GM20431 (cell line): ENCODE results near the gene POC5.

Experiments used
- in situ Hi-C: fragments of 300-500 bp; cut with MseI, MboI; formaldehyde crosslinking; loops from one replicate; pipeline ENCODE4 v1.15.0; 2020; ENCODE audit warnings: low sequenced_read_pairs; ENCODE audit not compliant: unreplicated experiment

The POC5 gene

GRCh38 chr5:75707911-75708509, 9.2 kb downstream of the POC5 start:
- in situ Hi-C loops = no loop called here

GRCh38 chr5:75706775-75707174, 10.5 kb downstream of the POC5 start:
- in situ Hi-C loops = no loop called here

DNA sequence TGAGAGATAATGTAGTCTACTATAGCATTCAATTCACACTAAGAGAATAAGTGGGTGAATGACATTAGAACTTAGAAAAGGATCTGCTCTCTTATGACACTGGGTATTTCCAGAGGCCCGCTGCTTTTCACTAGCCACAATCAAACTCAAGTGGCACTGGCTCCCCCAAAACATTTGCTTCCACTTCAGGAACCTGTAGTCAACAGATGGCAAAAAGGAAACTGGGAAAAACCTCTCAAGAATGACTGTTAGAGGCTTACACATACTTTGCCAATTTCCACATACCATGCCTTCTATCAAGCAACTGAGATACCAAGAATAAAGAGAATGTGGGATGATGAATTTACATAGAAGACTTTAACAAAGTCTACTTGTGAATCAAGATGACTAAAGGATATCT, 11.2 kb downstream of the POC5 start:
- in situ Hi-C loops = no loop called here

GRCh38 chr5:75701856-75702255, 15.4 kb downstream of the POC5 start:
- in situ Hi-C loops = no loop called here

DNA sequence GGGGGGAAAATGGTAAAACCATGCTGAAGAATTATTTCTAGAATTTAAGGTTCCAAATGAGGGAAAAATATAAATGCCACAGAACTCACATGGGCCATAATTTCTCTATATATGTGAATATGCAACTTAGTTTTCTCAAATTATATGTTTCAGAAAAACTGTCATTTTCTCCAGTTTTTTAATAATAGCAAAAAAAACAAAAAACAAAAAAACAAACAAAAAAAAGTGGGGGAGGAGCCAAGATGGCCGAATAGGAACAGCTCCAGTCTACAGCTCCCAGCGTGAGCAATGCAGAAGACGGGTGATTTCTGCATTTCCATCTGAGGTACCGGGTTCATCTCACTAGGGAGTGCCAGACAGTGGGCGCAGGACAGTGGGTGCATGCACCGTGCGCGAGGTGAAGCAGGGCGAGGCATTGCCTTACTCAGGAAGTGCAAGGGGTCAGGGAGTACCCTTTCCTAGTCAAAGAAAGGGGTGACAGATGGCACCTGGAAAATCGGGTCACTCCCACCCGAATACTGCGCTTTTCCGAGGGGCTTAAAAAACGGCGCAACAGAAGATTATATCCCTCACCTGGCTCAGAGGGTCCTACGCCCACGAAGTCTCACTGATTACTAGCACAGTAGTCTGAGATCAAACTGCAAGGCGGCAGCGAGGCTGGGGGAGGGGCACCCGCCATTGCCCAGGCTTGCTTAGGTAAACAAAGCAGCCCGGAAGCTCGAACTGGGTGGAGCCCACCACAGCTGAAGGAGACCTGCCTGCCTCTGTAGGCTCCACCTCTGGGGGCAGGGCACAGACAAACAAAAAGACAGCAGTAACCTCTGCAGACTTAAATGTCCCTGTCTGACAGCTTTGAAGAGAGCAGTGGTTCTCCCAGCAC, 21.5 kb downstream of the POC5 start:
- in situ Hi-C loops = loop anchor here (25.0 kb wide), 2 partner anchors 333 to 458 kb away; partner anchors contain the start of gene ANKRD31

GRCh38 chr5:75694781-75695180, 22.5 kb downstream of the POC5 start:
- in situ Hi-C loops = loop anchor here (25.0 kb wide), 2 partner anchors 332 to 457 kb away; partner anchors contain the start of gene ANKRD31

- in situ Hi-C loops = loop anchor here (25.0 kb wide), 2 partner anchors 328 to 453 kb away; partner anchors contain the start of gene ANKRD31
Observed at GRCh38 chr5:75690669-75691068, 26.6 kb downstream of the POC5 start.

GRCh38 chr5:75686480-75686879, 30.8 kb downstream of the POC5 start:
- in situ Hi-C loops = loop anchor here (25.0 kb wide), 2 partner anchors 324 to 449 kb away; partner anchors contain the start of gene ANKRD31

DNA sequence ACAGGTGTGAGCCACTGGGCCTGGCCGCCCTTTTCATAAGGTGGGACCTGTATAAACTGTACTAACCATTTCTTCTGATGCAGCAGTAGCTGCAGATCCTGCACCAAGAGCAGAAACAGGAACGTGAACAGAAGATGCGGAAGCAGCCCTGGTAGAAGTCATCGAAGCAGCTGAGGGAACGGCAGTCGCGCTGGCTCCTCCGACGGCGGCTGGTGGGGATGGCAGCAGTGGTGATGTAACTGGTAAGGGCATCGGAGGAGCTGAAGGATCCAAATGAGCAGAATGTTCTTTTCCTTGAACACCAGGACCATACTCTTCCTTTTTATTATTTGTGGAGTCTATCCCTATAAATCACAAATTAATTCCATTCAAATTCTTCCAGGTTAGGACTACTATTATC, 32.1 kb downstream of the POC5 start:
- in situ Hi-C loops = loop anchor here (25.0 kb wide), 2 partner anchors 323 to 448 kb away; partner anchors contain the start of gene ANKRD31

GRCh38 chr5:75681125-75681830, 36.0 kb downstream of the POC5 start:
- in situ Hi-C loops = loop anchor here (25.0 kb wide), 2 partner anchors 319 to 444 kb away; partner anchors contain the start of gene ANKRD31

DNA sequence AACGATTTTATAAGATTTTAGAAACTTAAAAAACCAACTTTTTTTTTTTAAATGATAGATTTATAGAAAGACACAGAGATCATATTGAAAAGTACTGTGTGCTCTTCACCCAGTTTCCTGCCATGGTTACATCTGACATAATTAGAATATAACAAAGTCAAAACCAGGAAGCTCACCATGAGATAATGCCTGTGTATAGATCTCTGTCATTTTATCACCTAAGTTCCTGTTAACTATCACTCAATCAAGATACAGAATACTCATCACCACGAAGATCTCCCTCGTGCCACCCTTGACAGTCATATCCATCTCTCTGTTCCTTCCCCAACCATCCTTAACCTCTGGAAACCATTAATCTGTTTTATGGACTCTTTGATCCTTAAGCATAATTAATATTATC, 39.1 kb downstream of the POC5 start:
- in situ Hi-C loops = loop anchor here (25.0 kb wide), 2 partner anchors 316 to 441 kb away; partner anchors contain the start of gene ANKRD31

GRCh38 chr5:75677607-75678006, 39.6 kb downstream of the POC5 start:
- in situ Hi-C loops = loop anchor here (25.0 kb wide), 2 partner anchors 315 to 440 kb away; partner anchors contain the start of gene ANKRD31

DNA sequence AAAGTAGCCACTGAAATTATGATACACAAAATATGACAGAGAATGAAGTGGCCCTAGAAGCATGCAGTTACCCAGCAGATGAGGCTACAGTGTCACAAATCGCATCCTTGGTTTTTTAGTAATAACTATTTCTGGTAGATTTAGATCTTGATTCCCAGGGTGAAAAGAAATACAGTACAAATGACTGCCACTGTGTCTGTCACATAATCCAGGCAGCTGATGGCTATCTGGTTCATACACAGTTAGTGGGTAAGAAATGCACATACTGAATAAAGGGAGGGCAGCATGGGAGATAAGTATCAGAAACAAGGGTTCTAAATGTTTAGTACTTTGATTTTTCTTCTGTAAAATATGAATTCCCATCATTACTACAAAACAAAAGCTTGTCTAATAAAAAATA, 41.5 kb downstream of the POC5 start:
- in situ Hi-C loops = loop anchor here (25.0 kb wide), 2 partner anchors 313 to 438 kb away; partner anchors contain the start of gene ANKRD31

- in situ Hi-C loops = no loop called here
Observed at GRCh38 chr5:75672616-75673015, 44.6 kb downstream of the POC5 start.

- in situ Hi-C loops = no loop called here
Observed at GRCh38 chr5:75671506-75671905, 45.7 kb downstream of the POC5 start.

GRCh38 chr5:75670577-75670976, 46.7 kb downstream of the POC5 start:
- in situ Hi-C loops = no loop called here

DNA sequence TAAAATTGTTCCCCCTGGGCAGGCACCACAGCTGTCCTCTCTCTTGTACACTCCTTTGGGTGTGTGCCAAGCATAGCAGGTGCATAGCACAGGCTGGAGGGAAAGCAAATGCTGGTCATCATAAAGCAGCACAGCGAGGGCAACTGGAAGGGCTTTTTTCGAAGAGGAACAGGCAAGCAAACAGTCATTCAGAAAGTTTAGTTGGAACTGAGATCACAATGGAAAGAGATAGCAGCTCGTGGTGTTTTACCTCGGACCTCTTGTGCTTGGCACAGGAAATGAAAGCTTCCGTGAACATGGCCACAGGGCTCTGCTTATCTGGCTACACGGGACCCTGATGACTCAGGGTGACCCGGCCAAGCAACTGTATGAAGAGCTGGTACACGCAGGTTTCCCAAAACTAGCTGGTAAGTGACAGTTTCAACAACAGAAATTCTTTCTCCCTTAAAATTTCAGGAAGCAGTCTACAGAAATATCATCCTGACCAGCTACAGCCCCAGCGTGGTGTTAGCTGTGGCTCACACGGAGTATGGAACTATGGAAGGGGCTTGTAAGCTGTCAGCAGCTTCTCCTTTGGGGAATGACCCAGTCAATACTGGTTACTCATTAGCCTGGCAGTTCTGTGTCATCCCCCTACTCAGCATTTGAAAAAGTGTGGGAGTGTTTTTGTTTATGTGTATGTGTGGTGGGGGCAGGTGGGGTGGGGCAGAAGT, 48.1 kb downstream of the POC5 start:
- in situ Hi-C loops = no loop called here

DNA sequence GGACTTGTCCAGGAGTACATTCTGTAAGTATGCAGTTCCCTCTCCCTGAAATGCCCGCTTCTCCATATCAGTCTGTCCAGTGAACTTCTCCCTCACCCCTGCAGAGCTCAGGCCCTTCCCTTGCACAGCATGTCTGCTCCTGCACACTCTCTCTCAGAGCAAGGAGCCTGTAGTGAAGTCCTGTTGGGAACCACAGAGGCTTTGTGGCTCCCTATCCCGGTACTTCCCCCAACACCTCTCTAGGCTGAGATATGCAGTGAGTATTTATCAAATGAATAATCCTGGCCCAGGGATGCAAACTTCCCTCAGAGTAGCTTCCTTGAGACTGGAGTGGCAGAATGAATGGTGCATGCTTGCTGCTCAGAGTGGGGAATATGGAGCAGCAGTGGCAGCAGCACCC, 48.8 kb downstream of the POC5 start:
- in situ Hi-C loops = no loop called here

DNA sequence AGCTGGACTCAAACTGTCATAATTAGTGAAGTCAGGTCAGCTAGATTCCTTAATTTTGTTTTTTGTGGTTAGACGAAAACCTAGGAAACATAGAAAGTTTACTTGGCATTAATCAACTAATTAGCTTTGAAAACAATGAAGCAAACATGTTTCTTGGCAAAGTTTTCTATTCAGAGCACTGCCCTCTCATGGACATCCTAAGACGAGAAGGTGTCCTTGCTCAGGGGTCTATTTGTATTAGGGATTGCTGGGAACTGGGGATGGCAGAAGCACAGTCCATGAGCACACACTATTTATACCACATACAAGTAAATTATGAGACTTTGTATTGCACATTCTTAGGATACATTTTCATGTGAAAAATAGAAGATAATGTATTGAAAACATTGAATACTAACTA, 49.7 kb downstream of the POC5 start:
- in situ Hi-C loops = no loop called here

- in situ Hi-C loops = no loop called here
Observed at GRCh38 chr5:75666801-75667200, 50.4 kb downstream of the POC5 start.
